MCF 10A (cell line): ENCODE results near the gene GSE1. TPM values are rescaled to one million over a fixed set of nuclear protein-coding genes. Genes with fewer than 3 reads are reported as not detected.

Experiments
- BruUV-seq: library from RNA; stranded (reverse); fragments of 400-500 nt; replicated peaks from 2 replicates; lab custom pipeline; 2021; lab: Mats Ljungman, UMichigan
- CTCF ChIA-PET: fragments of 300-600 bp; sonication (Branson Sonifier 250); formaldehyde crosslinking; extraction: SDS; loops from one replicate; lab custom pipeline; 2021; ENCODE audit warnings: antibody characterized with exemption, inconsistent platforms; lab: Yijun Ruan, JAX
- POLR2A ChIA-PET: fragments of 300-600, 350-650 bp; sonication (Branson Sonifier 250); formaldehyde crosslinking; extraction: SDS; loops from one replicate; lab custom pipeline; 2020; ENCODE audit warnings: antibody characterized with exemption, inconsistent platforms; lab: Yijun Ruan, JAX
- DNase-seq: peaks from one replicate; pipeline ENCODE4 v3.0.0-alpha.2; 2018; ENCODE audit not compliant: unreplicated experiment
- H3K27ac Mint-ChIP-seq: one replicate; pipeline ENCODE4 v1.8.0; 2022; ENCODE audit warnings: mild to moderate bottlenecking, low read depth, mixed read lengths; ENCODE audit not compliant: unreplicated experiment
- H3K27me3 Mint-ChIP-seq: one replicate; pipeline ENCODE4 v1.8.0; 2022; ENCODE audit warnings: mixed read lengths; ENCODE audit not compliant: insufficient read depth, unreplicated experiment
- H3K36me3 Mint-ChIP-seq: one replicate; pipeline ENCODE4 v1.8.0; 2022; ENCODE audit warnings: mild to moderate bottlenecking, moderate library complexity, mixed read lengths; ENCODE audit not compliant: insufficient read depth, unreplicated experiment
- H3K4me1 Mint-ChIP-seq: one replicate; pipeline ENCODE4 v1.8.0; 2022; ENCODE audit warnings: mixed read lengths; ENCODE audit not compliant: insufficient read depth, unreplicated experiment
- H3K4me3 Mint-ChIP-seq: one replicate; pipeline ENCODE4 v1.8.0; 2022; ENCODE audit warnings: mild to moderate bottlenecking, moderate library complexity, mixed read lengths; ENCODE audit not compliant: unreplicated experiment
- H3K9me3 Mint-ChIP-seq: one replicate; pipeline ENCODE4 v1.8.0; 2022; ENCODE audit warnings: mixed read lengths; ENCODE audit not compliant: unreplicated experiment
- CTCF ChIP-seq: fragments of 200-600 bp; IDR thresholded peaks from one replicate; pipeline ENCODE4 v1.8.0; 2022; ENCODE audit warnings: antibody characterized with exemption, mild to moderate bottlenecking; ENCODE audit not compliant: unreplicated experiment
- intact Hi-C: fragments of 100-400 bp; cut with micrococcal nuclease; formaldehyde crosslinking; loops from 2 replicates; pipeline ENCODE4 v1.14.1; 2022
- total RNA-seq: library from RNA; stranded (reverse); gene quantifications from 2 replicates; pipeline ENCODE4 v1.2.3, GENCODE V29; 2022

The GSE1 gene
- total RNA-seq, 1 experiment from 2014 or later, result 52.9 TPM

GRCh38 chr16:85653290-85653891 is 40.3 kb downstream of the GSE1 start:
- H3K9me3 Mint-ChIP-seq, result no peaks in the 10 kb centered on the region
- H3K27ac Mint-ChIP-seq, result no peak overlapping the region
- H3K36me3 Mint-ChIP-seq, result peaks cover 58% of the 10 kb centered on the region
- BruUV-seq, result no TSS peak
- H3K4me3 Mint-ChIP-seq, result no peak overlapping the region
- ChIA-PET CTCF (no interaction called here), POLR2A (no interaction called here)
- TF ChIP-seq CTCF, result no peak
- DNase-seq, result no peak
- H3K4me1 Mint-ChIP-seq, result no peaks in the 10 kb centered on the region
- intact Hi-C loops, result no loop called here
- H3K27me3 Mint-ChIP-seq, result no peaks in the 10 kb centered on the region

- Mint-ChIP-seq H3K4me1 (no peaks in the 10 kb centered on the region), H3K27me3 (no peaks in the 10 kb centered on the region), H3K27ac (no peak overlapping the region), H3K9me3 (no peaks in the 10 kb centered on the region), H3K36me3 (peaks cover 50% of the 10 kb centered on the region), H3K4me3 (no peak overlapping the region)
- intact Hi-C loops, result no loop called here
- DNase-seq, result no peak
- no peak for TF ChIP-seq CTCF
- ChIA-PET POLR2A (interaction anchor here (0.6 kb wide), 1 partner anchor 9 kb away, joined by 4 read pairs; no protein-coding TSS in a partner anchor), CTCF (interaction anchor here (0.9 kb wide), 1 partner anchor 11 kb away, joined by 4 read pairs; no protein-coding TSS in a partner anchor)
- no TSS peak for BruUV-seq
Observed at GRCh38 chr16:85654251-85655095, 41.4 kb downstream of the GSE1 start.

- intact Hi-C loops, result no loop called here
- BruUV-seq, result no TSS peak
- no peak for TF ChIP-seq CTCF
- CTCF ChIA-PET, result interaction anchor here (0.6 to 0.9 kb wide), 4 partner anchors 12 to 412 kb away, joined by 3 to 4 read pairs (median 3); no protein-coding TSS in a partner anchor
- H3K4me1 Mint-ChIP-seq, result no peaks in the 10 kb centered on the region
- no peaks in the 10 kb centered on the region for H3K9me3 Mint-ChIP-seq
- no peak overlapping the region for H3K4me3 Mint-ChIP-seq
- H3K27ac Mint-ChIP-seq, result no peak overlapping the region
- no peaks in the 10 kb centered on the region for H3K27me3 Mint-ChIP-seq
- peaks cover 55% of the 10 kb centered on the region for H3K36me3 Mint-ChIP-seq
- DNase-seq, result no peak
- POLR2A ChIA-PET, result no interaction called here
Observed at GRCh38 chr16:85655216-85656129, 42.4 kb downstream of the GSE1 start.
